Measurements from ENCODE around the gene INTS7. TPM values are rescaled to one million over a fixed set of nuclear protein-coding genes. Genes with fewer than 3 reads are reported as not detected.

The INTS7 gene
- total RNA-seq, 1 experiment from 2014 or later, result 45.0 TPM

GRCh38 chr1:212060632-212061472 lies 25.5 kb upstream of the INTS7 start:
- H3K27ac ChIP-seq (ENCODE audit: low read depth, low read length, poor library complexity, severe bottlenecking), result no peak overlapping the region
- no peaks in the 10 kb centered on the region for H3K27me3 ChIP-seq (replicated peaks; ENCODE audit: insufficient read depth, low read depth, low read length, poor library complexity)
- no peak for DNase-seq (ENCODE audit: low spot score)
- intact Hi-C loops (cut with micrococcal nuclease; ENCODE audit: unreplicated experiment), result no loop called here
- no peaks in the 10 kb centered on the region for H3K4me1 ChIP-seq (ENCODE audit: insufficient read depth, low read length, poor library complexity, severe bottlenecking)
- TF ChIP-seq EZH2 (IDR thresholded peaks at IDR 0.05; ENCODE audit: borderline replicate concordance, low read depth, low read length, poor library complexity, severe bottlenecking), result no peak
- TF ChIP-seq, protein P1, sequence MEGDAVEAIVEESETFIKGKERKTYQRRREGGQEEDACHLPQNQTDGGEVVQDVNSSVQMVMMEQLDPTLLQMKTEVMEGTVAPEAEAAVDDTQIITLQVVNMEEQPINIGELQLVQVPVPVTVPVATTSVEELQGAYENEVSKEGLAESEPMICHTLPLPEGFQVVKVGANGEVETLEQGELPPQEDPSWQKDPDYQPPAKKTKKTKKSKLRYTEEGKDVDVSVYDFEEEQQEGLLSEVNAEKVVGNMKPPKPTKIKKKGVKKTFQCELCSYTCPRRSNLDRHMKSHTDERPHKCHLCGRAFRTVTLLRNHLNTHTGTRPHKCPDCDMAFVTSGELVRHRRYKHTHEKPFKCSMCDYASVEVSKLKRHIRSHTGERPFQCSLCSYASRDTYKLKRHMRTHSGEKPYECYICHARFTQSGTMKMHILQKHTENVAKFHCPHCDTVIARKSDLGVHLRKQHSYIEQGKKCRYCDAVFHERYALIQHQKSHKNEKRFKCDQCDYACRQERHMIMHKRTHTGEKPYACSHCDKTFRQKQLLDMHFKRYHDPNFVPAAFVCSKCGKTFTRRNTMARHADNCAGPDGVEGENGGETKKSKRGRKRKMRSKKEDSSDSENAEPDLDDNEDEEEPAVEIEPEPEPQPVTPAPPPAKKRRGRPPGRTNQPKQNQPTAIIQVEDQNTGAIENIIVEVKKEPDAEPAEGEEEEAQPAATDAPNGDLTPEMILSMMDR (conservative IDR thresholded peaks at IDR 0.05; ENCODE audit: low read depth, low read length), result no peak
- peaks cover 53% of the 10 kb centered on the region for H3K36me3 ChIP-seq (ENCODE audit: insufficient read depth, low read length, poor library complexity, severe bottlenecking)
- ChIA-PET CTCF (no interaction called here), POLR2A (ENCODE audit: low non-redundant PET) (no interaction called here)
- BruUV-seq (replicated peaks), result no TSS peak
- no peaks in the 10 kb centered on the region for H3K9me3 ChIP-seq (ENCODE audit: low read depth, low read length, poor library complexity, severe bottlenecking)
- H3K4me3 ChIP-seq (ENCODE audit: low read depth, low read length, poor library complexity, severe bottlenecking), result no peak overlapping the region

- no peaks in the 10 kb centered on the region for H3K9me3 ChIP-seq (ENCODE audit: low read depth, low read length, poor library complexity, severe bottlenecking)
- BruUV-seq (replicated peaks), result no TSS peak
- H3K36me3 ChIP-seq (ENCODE audit: insufficient read depth, low read length, poor library complexity, severe bottlenecking), result peaks cover 81% of the 10 kb centered on the region
- H3K27ac ChIP-seq (ENCODE audit: low read depth, low read length, poor library complexity, severe bottlenecking), result no peak overlapping the region
- no peaks in the 10 kb centered on the region for H3K4me1 ChIP-seq (ENCODE audit: insufficient read depth, low read length, poor library complexity, severe bottlenecking)
- H3K27me3 ChIP-seq (replicated peaks; ENCODE audit: insufficient read depth, low read depth, low read length, poor library complexity), result no peaks in the 10 kb centered on the region
- no peak for TF ChIP-seq EZH2 (IDR thresholded peaks at IDR 0.05; ENCODE audit: borderline replicate concordance, low read depth, low read length, poor library complexity, severe bottlenecking)
- TF ChIP-seq, protein P1 (conservative IDR thresholded peaks at IDR 0.05; ENCODE audit: low read depth, low read length), result no peak
- no peak overlapping the region for H3K4me3 ChIP-seq (ENCODE audit: low read depth, low read length, poor library complexity, severe bottlenecking)
- ChIA-PET CTCF (no interaction called here), POLR2A (ENCODE audit: low non-redundant PET) (interaction anchor here (0.6 kb wide), 1 partner anchor 332 kb away, joined by 4 read pairs; no protein-coding TSS in a partner anchor)
- intact Hi-C loops (cut with micrococcal nuclease; ENCODE audit: unreplicated experiment), result no loop called here
- DNase-seq (ENCODE audit: low spot score), result no peak
These were observed 20.0 kb upstream of the INTS7 start for GRCh38 chr1:212055333-212055732.

DNA sequence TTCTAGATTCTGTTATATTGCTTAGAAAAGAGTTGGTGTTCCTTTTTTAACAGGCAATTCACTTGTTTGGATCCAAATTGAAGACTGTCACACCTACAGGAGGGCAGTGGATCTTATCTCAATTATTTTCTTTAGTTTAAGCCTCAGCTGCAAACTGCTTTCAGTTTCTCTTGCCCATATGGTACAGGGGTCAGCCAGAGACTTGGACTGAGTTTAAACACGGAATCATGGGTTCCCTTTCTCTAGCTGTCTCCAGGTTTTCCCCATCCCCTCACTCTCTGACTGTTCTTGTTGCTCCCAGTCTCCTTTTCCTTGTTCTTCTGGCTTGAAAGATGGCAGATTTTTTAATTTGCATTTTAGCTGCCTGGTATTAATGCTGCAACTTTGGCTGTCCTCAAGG lies 18.6 kb upstream of the INTS7 start:
- H3K9me3 ChIP-seq (ENCODE audit: low read depth, low read length, poor library complexity, severe bottlenecking), result no peaks in the 10 kb centered on the region
- no peaks in the 10 kb centered on the region for H3K27me3 ChIP-seq (replicated peaks; ENCODE audit: insufficient read depth, low read depth, low read length, poor library complexity)
- no peak overlapping the region for H3K4me3 ChIP-seq (ENCODE audit: low read depth, low read length, poor library complexity, severe bottlenecking)
- no peak for DNase-seq (ENCODE audit: low spot score)
- no peak overlapping the region for H3K27ac ChIP-seq (ENCODE audit: low read depth, low read length, poor library complexity, severe bottlenecking)
- TF ChIP-seq, protein P1 (conservative IDR thresholded peaks at IDR 0.05; ENCODE audit: low read depth, low read length), result no peak
- TF ChIP-seq EZH2 (IDR thresholded peaks at IDR 0.05; ENCODE audit: borderline replicate concordance, low read depth, low read length, poor library complexity, severe bottlenecking), result no peak
- peaks cover 83% of the 10 kb centered on the region for H3K36me3 ChIP-seq (ENCODE audit: insufficient read depth, low read length, poor library complexity, severe bottlenecking)
- BruUV-seq (replicated peaks), result no TSS peak
- ChIA-PET POLR2A (ENCODE audit: low non-redundant PET) (no interaction called here), CTCF (no interaction called here)
- intact Hi-C loops (cut with micrococcal nuclease; ENCODE audit: unreplicated experiment), result no loop called here
- no peaks in the 10 kb centered on the region for H3K4me1 ChIP-seq (ENCODE audit: insufficient read depth, low read length, poor library complexity, severe bottlenecking)

Data from A673 (cell line).